Hematopoietic multipotent progenitor cell treated with erythropoietin and hydrocortisone succinate and interleukin-3 and kit ligand, for 4 days (in vitro differentiated cells): ENCODE measurements around the gene DGKG.

ENCODE experiments used
- DNase-seq: peaks from one replicate; pipeline ENCODE4 v3.0.0-alpha.2; 2015

The DGKG gene

DNA sequence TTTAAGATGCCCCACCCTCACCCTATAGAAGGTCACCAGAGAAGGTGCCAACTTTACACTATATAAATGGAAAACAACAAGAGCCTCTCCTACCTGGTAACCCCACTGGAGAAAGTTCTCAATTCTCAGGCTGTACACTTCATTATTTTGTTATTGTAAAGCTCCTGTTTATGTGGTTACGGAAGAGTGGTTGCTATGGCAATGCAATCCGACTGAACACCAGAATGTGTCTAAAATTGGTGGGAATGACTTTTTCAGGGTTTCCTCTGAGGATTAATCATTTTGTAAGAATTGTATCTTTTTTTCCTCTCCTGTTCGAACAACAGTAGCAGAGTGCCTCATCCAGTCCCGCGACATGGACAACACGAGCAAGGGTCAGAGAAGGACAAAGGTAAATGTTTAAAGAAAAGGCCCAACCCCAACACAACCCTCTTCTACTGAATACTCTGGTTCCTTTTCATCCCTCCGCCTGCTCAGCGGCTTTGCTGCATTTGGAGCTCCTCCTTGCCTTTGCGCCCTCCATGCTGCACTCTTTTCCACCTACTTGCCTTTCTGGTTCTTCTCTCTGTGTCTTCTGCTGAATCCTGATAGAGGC lies 45.3 kb downstream of the DGKG start:
- DNase-seq: no peak

DNA sequence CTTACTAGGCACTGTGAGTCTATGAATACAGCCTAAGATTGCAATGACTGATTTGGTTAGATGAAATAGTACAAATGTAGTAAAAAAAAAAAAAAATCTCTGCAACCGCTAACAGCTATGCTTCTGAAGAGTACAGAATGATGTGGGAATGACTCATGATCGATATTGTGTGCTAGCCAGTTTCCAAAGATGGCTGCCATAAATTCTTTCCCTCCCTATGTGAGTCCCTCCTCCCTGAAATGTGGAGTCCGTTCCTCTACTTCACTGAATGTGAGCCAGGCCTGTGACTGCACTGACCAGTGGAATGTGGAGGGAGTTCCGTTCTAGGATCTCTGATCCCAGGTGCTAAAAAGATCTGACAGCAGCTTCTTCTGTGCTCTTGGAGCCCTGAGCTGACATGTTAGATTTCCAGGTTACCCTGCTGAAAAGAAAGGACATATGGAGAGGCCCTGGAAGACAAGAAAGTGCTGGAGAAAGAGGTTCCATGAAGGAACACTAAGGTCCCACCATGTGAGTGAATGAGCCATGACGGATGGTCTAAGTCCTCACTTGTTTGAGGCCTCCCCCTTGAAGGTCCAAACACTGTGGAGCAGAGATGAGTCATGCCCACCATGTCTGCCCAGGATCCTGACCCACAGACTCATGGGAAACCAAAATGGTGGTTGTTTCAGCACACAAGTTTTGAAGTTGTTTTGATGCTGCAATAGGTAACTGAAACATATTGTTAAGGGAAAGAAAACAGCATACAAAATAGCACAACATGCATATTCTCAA lies 46.3 kb downstream of the DGKG start:
- DNase-seq: no peak

DNA sequence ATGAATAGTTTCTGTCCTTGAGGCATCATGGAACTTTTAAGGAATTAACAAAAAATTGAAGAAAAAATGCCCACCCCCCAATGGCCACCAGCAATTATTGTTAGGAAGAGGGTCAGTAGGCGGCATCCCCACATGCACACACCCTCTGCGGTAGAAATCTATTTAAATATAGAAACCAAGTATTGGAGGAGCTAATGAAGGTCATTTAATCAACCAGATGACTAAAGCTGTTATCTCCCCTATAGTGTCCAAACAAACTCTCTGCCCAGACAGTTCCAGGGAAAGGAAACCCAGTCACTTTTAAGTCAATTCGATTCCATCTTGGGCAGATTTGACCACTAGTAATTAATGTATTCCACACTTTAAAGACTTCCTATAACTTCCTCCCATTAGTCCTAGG lies 47.1 kb downstream of the DGKG start:
- DNase-seq: no peak

DNA sequence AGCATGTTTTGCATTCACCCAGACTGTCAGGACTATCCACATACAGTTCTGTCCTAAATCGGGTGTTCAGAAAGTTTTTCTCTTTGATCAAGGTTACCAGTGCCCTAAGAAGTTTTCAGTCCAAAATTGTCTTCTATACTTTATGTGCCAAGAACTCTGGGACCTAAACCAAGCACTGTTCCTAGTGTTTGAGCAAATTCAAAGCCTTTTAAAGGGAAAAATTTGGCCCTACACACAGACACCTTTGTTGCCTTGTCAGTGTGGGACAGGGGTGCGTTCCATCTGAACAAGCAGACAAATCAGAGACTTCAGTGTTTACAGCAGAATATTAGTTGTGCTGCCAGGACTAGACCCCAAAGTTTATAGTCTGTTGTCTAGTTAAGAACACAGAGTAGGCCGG lies 50.6 kb downstream of the DGKG start:
- DNase-seq: no peak

DNA sequence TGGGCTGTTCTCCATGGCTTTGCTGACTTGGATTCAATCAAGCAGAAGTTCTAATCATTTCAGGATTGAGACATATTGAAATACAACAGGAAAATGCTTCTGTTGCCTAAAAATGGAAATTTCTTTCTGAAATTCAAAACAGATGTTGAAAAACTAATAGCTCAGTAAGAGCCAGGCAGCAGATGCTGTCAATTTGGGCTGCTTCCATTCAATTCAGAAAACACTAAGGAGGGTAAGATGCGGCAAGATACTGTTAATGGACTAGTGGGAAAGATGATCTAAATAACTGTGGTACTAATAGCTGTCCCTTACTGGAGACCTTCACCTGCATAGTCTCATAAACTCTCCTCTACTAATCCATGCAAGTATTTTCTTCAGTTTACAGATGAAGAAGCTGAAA lies 53.5 kb downstream of the DGKG start:
- no peak for DNase-seq

DNA sequence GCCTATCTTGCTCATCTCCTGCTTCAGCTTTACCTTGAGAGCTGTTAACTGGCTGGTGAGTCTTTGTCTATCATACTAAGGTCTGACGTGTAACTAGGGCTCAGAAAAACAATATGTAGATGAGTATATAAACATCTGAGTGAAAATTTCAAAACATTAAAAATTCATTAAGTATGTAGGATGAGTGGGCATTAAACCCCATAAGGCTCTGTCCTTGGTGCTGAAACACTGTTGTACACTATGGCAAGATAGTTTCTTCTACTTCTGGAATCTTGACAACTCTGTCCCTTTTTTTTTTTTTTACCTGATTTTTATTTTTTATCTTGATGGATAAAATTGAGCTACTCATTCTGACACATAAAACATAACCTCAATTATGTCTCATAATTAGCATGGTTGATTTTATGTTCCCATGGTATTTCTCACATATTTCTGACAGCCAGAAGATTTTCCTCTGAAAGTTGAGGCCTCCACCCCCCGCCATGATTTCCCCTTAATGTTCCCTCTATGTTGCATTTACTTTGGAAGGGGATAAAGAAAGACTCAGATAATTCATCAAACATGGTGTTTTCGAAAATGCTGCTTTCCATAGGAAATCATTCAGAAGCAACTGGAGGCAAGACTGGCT lies 54.3 kb downstream of the DGKG start:
- peak; percentile 81 for DNase-seq

DNA sequence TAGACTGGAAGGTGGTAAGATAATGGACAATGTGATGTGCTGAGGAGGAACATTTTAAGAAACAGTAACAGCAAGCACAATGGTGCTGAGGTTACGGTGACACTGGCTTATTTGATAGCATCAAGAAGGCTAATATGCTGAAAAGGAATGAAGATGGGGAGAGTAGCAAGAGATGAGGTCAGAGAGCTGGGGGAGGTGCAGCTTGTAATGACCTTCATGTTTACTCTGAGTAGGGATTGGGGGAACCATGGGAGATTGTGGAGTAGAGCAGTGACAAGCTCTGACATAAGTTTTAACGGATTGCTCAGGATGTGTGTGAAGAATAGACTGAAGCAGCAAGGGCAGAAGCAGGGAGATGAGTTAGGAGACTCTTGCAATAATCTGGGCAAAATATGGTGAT lies 56.7 kb downstream of the DGKG start:
- no peak for DNase-seq

DNA sequence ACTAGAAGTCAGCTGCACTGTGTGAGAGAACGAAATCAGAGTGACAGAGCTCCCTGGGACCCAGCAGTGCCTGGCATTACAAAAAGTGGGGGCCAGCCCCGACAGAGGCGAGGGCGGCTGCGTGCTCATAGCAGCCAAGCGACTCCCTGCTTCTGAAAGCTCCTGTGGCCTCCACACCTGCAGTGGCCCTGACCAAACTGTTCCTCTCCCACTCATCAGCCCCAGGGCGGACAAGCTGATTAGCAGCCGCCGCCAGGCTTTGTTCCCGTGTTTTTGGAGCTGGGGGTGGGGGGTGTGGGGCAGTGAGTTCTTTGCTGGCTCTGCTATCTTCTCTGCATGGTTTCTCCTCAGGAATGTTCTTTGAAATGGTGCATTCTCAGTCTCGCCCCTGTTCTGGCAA lies 58.1 kb downstream of the DGKG start:
- no peak for DNase-seq

DNA sequence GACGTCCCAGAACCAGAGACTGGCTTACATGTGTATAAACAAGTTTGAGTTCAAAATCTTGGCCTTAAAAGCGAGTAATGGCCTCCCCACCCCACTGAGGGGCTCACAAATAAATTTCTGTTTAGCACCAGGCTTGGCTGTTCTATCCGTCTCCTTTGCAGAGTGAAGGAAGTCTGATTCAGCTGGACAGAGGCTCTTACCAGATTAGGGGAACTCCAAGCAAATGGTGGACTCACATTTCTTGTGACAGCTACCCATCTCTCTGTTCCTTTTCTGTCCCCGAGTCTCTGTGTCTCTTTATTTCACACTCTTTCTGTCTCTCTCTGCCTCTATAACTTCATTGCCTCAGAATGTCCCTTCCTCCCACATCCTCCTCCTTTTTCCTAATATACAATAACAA lies 62.7 kb downstream of the DGKG start:
- DNase-seq: no peak

DNA sequence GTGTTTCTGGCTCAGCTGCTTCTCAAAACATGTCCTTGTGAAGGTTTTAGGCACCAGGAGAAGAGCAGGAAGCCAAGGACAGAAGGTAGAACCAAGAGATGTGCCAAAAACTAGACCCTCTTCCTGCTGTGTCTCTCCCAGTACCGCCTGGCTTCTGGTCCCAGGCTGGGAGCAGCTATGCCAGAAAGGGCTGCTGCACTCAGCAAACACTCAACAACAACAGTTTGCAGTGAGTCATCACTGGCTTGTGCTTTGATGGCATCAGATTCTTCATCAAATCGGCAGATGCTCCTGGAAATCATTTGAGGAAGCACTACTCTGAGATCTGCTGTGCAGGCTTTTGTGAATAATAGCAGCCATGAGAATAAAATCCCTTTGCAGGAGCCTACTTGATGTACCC lies 63.2 kb downstream of the DGKG start:
- DNase-seq: no peak

DNA sequence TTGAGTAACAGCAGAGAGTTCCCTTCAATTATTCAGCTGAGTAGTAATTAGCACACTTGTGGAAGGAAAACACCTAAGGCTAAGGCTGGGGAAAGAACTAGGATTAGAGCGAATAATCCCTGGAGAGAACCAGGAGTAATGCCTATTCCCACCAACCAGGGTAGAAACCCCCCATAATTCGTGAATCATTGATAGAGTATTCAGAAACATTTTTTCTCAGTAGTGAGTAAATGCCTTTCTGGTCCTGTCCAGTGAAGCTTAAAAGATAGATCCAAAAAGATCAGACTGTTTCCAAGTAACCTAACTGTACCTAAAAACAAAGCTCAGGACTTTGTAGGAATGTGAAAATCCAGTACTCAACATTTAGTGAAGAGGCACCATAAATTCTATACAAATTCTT lies 71.2 kb downstream of the DGKG start:
- no peak for DNase-seq

DNA sequence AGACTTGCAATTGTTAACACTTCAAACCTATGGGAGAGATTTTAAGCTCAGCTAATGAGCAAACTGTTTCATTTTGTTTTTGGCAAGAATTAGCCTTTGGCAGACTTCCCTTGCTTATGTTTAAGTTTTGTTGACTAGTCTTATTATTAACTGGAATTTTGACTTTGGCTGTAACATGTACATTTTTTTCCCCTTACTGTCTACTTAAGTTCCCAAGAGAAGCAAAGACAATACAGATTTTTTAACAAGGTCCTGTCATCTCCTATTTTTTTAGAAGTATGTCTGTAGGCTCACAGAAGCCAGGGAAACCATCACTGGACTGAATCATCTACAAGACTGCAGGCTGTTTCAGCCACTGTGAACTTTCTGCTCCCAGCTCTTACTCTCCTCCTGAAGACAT lies 74.3 kb downstream of the DGKG start:
- no peak for DNase-seq

DNA sequence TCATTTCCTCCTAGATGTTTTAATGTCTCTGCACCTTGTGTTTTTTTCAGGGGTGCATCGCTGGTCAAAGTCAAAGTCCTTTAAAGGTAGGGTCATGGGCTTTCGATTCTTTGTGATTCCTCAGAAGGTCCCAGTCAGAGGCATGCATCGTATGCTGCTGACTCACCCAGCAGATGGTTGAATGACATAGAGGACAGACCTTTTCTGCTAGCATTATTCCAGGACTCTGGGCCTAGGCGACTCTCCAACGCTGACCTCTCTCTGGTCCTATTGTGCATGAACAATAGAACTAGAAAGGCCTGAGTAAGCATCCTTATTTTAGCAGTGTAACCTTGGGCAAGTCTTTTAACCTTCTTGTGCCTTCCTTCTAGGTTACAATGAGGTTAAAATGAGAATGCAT lies 75.9 kb downstream of the DGKG start:
- no peak for DNase-seq

DNA sequence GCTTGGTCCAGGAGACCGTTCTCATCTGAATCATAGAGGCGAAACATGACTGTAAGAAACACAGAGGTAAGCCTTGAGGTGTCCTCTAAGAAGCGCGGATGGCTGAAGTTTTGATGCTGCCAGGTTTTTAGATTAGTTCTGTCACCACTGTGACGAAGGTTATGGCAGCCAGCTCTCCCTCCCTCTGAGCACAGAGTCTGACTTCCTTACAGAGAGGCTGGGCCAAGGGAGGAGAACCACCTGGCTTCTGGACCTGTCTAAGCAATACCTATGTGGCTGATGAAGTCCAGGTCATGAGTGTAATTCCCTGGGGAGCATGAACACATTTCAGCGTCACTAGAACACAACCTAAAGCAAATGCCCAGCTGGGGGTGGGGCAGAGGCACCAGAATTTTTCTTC lies 77.4 kb downstream of the DGKG start:
- no peak for DNase-seq

DNA sequence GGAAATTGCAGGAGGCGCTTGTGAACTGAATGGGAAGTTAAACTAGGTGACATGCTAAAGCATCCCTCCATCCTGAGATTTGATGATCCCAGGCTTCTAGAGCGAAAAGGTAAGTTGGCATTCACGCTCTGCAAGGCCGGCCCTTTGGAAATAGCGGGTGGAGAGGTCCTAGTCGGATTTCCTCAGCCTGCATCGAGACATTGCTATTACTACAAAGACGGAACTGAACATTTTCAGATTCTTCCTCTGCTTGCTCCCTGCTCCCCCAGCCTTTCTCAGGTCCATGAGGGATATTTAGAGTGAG lies 77.7 kb downstream of the DGKG start:
- no peak for DNase-seq

DNA sequence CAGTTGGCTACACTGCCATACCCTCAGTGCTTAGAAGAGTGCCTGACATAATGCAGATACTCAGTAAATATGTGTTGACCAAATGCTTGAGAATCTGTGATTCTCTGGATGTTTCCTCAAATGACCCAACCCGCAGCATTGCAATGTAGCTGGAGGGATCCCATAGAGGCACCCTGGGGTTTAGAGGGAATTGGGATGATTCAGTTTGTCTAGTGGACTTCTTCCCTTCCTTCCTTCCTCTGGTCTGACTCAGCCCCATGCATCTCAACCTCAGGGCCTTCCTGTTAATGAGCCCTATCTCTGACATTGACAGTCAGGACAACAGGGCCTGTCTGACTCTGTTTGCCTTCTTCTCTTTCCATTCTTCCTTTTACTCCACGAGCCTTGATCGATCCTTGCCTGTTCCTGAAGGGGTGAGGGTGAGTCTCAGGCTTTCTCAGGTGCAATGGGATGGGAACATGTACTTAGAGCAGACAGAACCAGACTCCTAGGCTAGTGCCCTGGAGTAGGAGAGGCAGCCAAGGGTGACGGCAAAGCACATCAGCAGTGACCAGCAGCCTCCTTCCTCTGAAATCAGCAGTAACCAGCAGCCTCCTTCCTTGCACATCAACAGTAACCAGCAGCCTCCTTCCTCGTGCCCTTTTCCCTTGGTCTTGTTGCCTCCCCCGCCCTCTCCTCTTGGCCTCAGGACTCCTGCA lies 78.2 kb downstream of the DGKG start:
- no peak for DNase-seq

DNA sequence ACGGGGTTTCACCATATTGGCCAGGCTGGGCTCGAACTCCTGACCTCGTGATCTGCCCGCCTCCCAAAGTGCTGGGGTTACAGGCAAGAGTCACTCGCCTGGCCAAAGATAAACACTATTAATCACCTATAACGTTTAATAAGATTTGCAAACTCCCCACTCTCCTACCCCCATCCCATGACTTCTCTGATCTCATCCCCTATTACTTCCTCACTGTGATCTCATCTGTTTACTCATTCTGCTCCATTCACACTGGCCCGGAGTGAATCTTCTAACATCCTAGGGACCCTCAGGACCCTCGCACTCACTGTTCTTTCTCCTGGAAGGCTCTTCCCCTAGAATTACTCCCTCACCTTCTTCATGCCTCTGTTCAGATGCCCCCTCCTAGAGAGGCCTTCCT lies 78.9 kb downstream of the DGKG start:
- DNase-seq: no peak

DNA sequence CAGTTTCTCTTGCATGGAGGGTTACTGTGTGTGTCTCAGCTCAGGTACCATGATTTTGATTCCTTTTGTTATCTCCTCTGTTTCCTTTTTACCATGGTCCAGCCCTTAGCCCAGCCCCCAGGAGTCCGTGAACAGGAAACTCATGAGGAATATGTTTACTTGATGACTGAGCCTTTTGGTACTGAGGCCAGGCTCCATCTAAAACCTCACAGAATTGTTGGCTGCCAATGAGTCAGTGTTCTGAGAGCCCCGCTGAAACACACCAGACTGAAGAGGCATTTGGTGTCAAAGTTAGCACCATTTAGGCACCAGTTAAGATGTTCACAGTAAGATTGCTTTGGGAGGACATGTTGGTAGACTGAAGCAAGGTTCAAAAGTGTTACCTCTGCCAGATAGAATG lies 80.9 kb downstream of the DGKG start:
- no peak for DNase-seq

DNA sequence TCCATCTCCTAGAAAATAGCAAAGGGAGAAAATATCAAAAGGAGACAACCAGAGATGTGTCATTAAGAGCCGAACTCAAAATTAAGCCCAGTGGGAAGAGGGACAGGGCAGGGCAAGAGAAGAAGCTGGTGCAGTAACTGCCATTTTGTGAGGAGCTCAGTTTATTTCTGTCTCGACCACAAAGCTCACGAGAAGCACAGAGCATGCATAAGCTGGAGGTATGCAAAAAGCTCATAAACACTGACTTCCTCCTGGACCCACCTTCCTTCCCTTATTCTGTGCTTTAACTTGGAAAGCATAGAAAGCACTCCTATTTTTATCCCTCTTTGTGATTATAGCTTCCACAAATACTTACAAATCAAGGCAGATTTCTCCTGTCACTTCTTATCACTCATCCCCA lies 81.3 kb downstream of the DGKG start:
- no peak for DNase-seq

DNA sequence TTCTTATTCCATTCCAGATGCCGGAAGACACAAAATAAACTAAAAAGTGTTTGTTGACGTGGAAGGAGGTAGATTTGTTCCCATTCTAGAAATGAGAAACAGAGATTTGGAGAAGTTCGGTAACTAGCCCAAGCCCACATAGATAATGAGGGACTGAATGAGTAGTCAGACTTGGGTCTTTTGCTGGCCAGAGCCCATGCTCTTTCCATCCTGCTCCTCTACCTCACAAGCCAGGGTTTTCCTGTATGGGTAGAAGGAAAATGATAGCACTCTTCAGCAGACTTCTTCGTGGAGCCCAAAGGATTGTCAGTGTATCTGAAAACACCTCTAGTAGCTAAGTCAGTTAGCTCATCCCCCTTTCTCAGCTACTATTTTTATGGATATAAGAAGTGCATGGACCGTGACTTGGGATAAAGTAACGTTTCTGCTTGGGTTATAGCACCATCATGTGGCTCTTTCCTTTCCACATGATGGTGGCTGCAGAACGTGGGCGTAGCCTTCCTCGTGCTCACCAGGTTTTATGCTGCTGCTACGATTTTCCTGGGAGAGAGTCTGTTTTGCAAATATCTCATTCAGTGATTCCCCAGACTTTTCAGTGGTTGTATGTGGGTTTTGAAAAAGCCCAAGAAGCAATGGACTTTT lies 84.6 kb downstream of the DGKG start:
- no peak for DNase-seq

DNA sequence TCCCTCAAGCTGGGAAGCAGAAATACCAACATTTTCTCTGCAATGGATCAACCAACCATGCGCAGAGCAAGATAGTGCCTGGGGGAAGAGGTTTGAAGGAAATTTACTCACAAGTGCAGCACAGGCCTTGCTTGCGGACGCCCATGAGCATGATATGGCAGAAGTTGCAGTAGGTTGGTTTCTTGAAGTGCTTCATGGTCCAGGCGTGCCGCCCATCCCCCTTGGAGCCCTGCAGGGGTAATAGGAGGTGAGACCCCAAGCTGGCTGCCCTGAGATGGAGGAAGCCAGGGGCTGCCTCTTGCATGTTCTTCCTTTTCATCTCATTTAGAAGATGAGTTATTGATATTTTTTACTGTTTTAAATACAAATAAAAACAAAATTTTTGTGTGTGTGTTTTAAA lies 86.6 kb downstream of the DGKG start:
- no peak for DNase-seq

DNA sequence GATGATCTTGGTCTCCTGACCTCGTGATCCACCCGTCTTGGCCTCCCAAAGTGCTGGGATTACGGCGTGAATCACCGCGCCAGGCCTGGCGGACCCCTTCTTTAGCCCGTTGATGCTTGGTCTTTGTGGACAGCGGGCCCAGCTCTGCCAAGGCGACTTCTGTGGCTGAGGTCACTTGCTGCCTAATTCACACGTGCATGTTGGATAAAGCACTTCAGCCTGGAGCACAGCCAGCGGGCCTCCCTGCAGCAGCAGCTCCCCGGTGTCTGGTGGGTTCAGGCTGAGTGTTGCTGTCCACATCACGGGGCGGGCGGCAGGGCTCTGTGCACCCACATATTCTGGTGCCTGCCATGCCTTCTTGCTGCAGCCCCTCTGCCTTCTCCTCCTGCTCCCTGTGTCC lies 88.4 kb downstream of the DGKG start:
- DNase-seq: no peak

DNA sequence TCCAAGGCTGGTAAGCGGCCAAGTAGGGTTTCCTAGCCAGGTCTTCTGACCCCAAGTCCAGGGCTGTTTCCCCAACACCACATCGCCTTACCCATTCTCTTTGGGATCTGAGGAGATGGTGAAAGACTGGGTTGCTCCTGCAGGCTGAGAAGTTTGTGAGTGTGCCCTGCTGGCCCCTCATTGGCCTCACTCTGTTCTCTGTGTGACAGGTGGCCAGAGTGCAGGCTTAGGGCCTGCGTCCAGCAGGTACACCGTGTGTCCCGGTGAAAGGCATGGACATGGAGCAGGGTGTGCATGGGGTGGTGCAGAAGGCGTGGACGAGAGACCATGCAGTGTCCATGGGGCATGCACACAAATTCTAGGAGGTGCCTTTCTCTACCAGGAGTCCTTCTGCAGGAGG lies 91.3 kb downstream of the DGKG start:
- DNase-seq: no peak
